Uterus (tissue), 4 donors: Measurements from ENCODE around the gene TTC3. TPM values are rescaled to one million over a fixed set of nuclear protein-coding genes. Genes with fewer than 3 reads are reported as not detected.

Source experiments
- DNase-seq, 2 donors: peaks; one replicate each; pipeline ENCODE4 v3.0.0-alpha.2; 2019 to 2020
- H3K27ac ChIP-seq, 2 donors: fragments of 200-600 bp; sonication (generic); 1 replicate in 1 of 2; 2 replicates in 1 of 2; pipeline ENCODE4 v1.5.1; 2016 to 2018
- H3K27me3 ChIP-seq, 2 donors: fragments of 200-600 bp; sonication (generic); one replicate each; pipeline ENCODE4 v1.5.1; 2018 to 2019; ENCODE audit warnings: control low read depth in 1 of 2
- H3K36me3 ChIP-seq, 2 donors: fragments of 200-600 bp; sonication (generic); one replicate each; pipeline ENCODE4 v1.5.1; 2019; ENCODE audit warnings: control low read depth in 1 of 2
- H3K4me1 ChIP-seq, 2 donors: fragments of 200-600 bp; sonication (generic); one replicate each; pipeline ENCODE4 v1.5.1; 2018 to 2019; ENCODE audit warnings: control low read depth in 1 of 2
- H3K4me3 ChIP-seq, 2 donors: fragments of 200-600 bp; sonication (generic); 1 replicate in 1 of 2; 2 replicates in 1 of 2; pipeline ENCODE4 v1.5.1; 2018 to 2019; ENCODE audit warnings: mild to moderate bottlenecking in 1 of 2
- H3K9me3 ChIP-seq, 2 donors: fragments of 200-600 bp; sonication (generic); one replicate each; pipeline ENCODE4 v1.5.1; 2019; ENCODE audit warnings: control low read depth in 1 of 2
- CTCF ChIP-seq, 4 experiments: fragments of 200-600 bp in 2 of 4; fragments of 450-650 bp in 2 of 4; sonication (generic) in 2 of 4; IDR thresholded peaks; one replicate each; pipeline ENCODE4 v1.5.1; 2016 to 2019; ENCODE audit warnings: antibody characterized with exemption in 4 of 4, mild to moderate bottlenecking in 2 of 4, moderate library complexity in 1 of 4
- POLR2A ChIP-seq, 2 donors: fragments of 450-650 bp; IDR thresholded peaks; one replicate each; pipeline ENCODE4 v1.6.1; 2016; ENCODE audit warnings: antibody characterized with exemption in 2 of 2, mild to moderate bottlenecking in 1 of 2, moderate library complexity in 1 of 2
- intact Hi-C: fragments of 100-400 bp; cut with DNase I; formaldehyde crosslinking; loops from one replicate; pipeline ENCODE4 v1.15.1; 2023; ENCODE audit warnings: low total_unique reads
- total RNA-seq, 4 donors: library from RNA; depleted of rRNA in 3 of 4; stranded (reverse); fragments of >200 nt in 3 of 4; gene quantifications; one replicate each; pipeline versions ENCODE4 v1.1.0 to v1.2.4, GENCODE V29; 2014 to 2023
- donor health status: DM: yes; HTN: yes; CAD: no.

Gene TTC3
- total RNA-seq, 4 donors from 2014 or later: 104 to 522 (median 193) TPM

- H3K9me3 ChIP-seq: no peaks in the 10 kb centered on the region
- intact Hi-C loops: no loop called here
- DNase-seq: no peak
- H3K27ac ChIP-seq: no peak overlapping the region
- H3K36me3 ChIP-seq: no peaks in the 10 kb centered on the region
- H3K27me3 ChIP-seq: no peaks in the 10 kb centered on the region
- no peaks in the 10 kb centered on the region for H3K4me1 ChIP-seq
- H3K4me3 ChIP-seq: no peak overlapping the region
- TF ChIP-seq CTCF (IDR thresholded peaks at IDR 0.05) (no peak), POLR2A (IDR thresholded peaks at IDR 0.05) (no peak)
Observed at GRCh38 chr21:37188825-37189224, 115.8 kb downstream of the TTC3 start.

- no peaks in the 10 kb centered on the region for H3K4me1 ChIP-seq
- no peak overlapping the region for H3K4me3 ChIP-seq
- no peak for DNase-seq
- H3K27ac ChIP-seq: no peak overlapping the region
- TF ChIP-seq CTCF (IDR thresholded peaks at IDR 0.05) (no peak), POLR2A (IDR thresholded peaks at IDR 0.05) (no peak)
- intact Hi-C loops: no loop called here
- H3K36me3 ChIP-seq: no peaks in the 10 kb centered on the region
- H3K27me3 ChIP-seq: no peaks in the 10 kb centered on the region
- H3K9me3 ChIP-seq: no peaks in the 10 kb centered on the region
Observed at GRCh38 chr21:37192019-37192418, 119.0 kb downstream of the TTC3 start.

- intact Hi-C loops: no loop called here
- no peaks in the 10 kb centered on the region for H3K36me3 ChIP-seq
Observed at GRCh38 chr21:37193006-37193405, 120.0 kb downstream of the TTC3 start.

GRCh38 chr21:37193676-37194075, 120.6 kb downstream of the TTC3 start:
- H3K4me1 ChIP-seq: no peaks in the 10 kb centered on the region
- H3K4me3 ChIP-seq: no peak overlapping the region
- no peaks in the 10 kb centered on the region for H3K9me3 ChIP-seq
- intact Hi-C loops: no loop called here
- no peak for TF ChIP-seq POLR2A (IDR thresholded peaks at IDR 0.05)
- no peak for TF ChIP-seq CTCF (IDR thresholded peaks at IDR 0.05)
- no peak overlapping the region for H3K27ac ChIP-seq
- DNase-seq: no peak
- H3K36me3 ChIP-seq: no peaks in the 10 kb centered on the region
- no peaks in the 10 kb centered on the region for H3K27me3 ChIP-seq

More at GRCh38 chr21:37193006-37193405, 120.0 kb downstream of the TTC3 start:
- no peaks in the 10 kb centered on the region for H3K4me1 ChIP-seq
- H3K4me3 ChIP-seq: no peak overlapping the region
- no peak overlapping the region for H3K27ac ChIP-seq
- no peak for DNase-seq
- TF ChIP-seq POLR2A (IDR thresholded peaks at IDR 0.05): no peak
- TF ChIP-seq CTCF (IDR thresholded peaks at IDR 0.05): no peak
- H3K27me3 ChIP-seq: no peaks in the 10 kb centered on the region
- H3K9me3 ChIP-seq: no peaks in the 10 kb centered on the region

- Histone ChIP-seq H3K4me1 (no peaks in the 10 kb centered on the region), H3K27ac (no peak overlapping the region), H3K4me3 (no peak overlapping the region), H3K9me3 (no peaks in the 10 kb centered on the region), H3K27me3 (no peaks in the 10 kb centered on the region), H3K36me3 (no peaks in the 10 kb centered on the region)
- DNase-seq: no peak
- TF ChIP-seq POLR2A (IDR thresholded peaks at IDR 0.05): no peak
- no peak for TF ChIP-seq CTCF (IDR thresholded peaks at IDR 0.05)
- intact Hi-C loops: no loop called here
Observed at GRCh38 chr21:37195059-37195458, 122.0 kb downstream of the TTC3 start.
